HuH-7.5 (cell line): Measurements from ENCODE around the gene RTN4IP1.

ENCODE experiments used
- DNase-seq: peaks from one replicate; pipeline ENCODE4 v3.0.0; 2011; ENCODE audit warnings: low spot score

Gene RTN4IP1

GRCh38 chr6:106629103-106629858, at the start of gene RTN4IP1, which contains the start of gene QRSL1:
RTN4IP1 (minus strand) TSS chr6:106629498; CDS start chr6:106629021, 477 bp downstream.
QRSL1 (plus strand) TSS chr6:106629578; CDS start chr6:106629682, 104 bp downstream.
- DNase-seq = peak; percentile 88

GRCh38 chr6:106677282-106677681, 48.0 kb upstream of the RTN4IP1 start:
- DNase-seq = no peak

- DNase-seq = no peak
Observed at GRCh38 chr6:106674541-106675229, 45.4 kb upstream of the RTN4IP1 start.

GRCh38 chr6:106671651-106672050, 42.4 kb upstream of the RTN4IP1 start:
- no peak for DNase-seq

GRCh38 chr6:106670236-106670635, 40.9 kb upstream of the RTN4IP1 start:
- DNase-seq = no peak

GRCh38 chr6:106667022-106667402, 37.7 kb upstream of the RTN4IP1 start:
- DNase-seq = no peak

- DNase-seq = no peak
Observed at GRCh38 chr6:106666282-106667021, 37.2 kb upstream of the RTN4IP1 start.

GRCh38 chr6:106662458-106662857, 33.2 kb upstream of the RTN4IP1 start:
- no peak for DNase-seq

- no peak for DNase-seq
Observed at GRCh38 chr6:106659859-106660258, 30.6 kb upstream of the RTN4IP1 start.

- DNase-seq = no peak
Observed at GRCh38 chr6:106658469-106658868, 29.2 kb upstream of the RTN4IP1 start.

- DNase-seq = no peak
Observed at GRCh38 chr6:106648651-106649308, 19.5 kb upstream of the RTN4IP1 start.

- DNase-seq = no peak
Observed at GRCh38 chr6:106643061-106643460, 13.8 kb upstream of the RTN4IP1 start.

GRCh38 chr6:106642476-106642875, 13.2 kb upstream of the RTN4IP1 start:
- DNase-seq = no peak

GRCh38 chr6:106639812-106640211, 10.5 kb upstream of the RTN4IP1 start:
- DNase-seq = no peak

- DNase-seq = no peak
Observed at GRCh38 chr6:106637717-106638341, 8.5 kb upstream of the RTN4IP1 start.

- DNase-seq = no peak
Observed at GRCh38 chr6:106637051-106637716, 7.9 kb upstream of the RTN4IP1 start.

- DNase-seq = no peak
Observed at GRCh38 chr6:106634565-106634964, 5.3 kb upstream of the RTN4IP1 start.

GRCh38 chr6:106631346-106631745, 2.0 kb upstream of the RTN4IP1 start:
- DNase-seq = no peak

GRCh38 chr6:106630366-106630765, 1.1 kb upstream of the RTN4IP1 start:
- no peak for DNase-seq

- peak; percentile 20 for DNase-seq
Observed at GRCh38 chr6:106629859-106630163, 513 bp upstream of the RTN4IP1 start.

- DNase-seq = no peak
Observed at GRCh38 chr6:106628658-106629102, 618 bp downstream of the RTN4IP1 start.
